TTC549 (cell line): ENCODE results near the gene RRAGA.
"Not testable (repeated sequence)": the region's sequence is repeated elsewhere in the genome, so short reads cannot be mapped to it uniquely, and the experiment has no call there.

Experiments used
- FAIRE-seq: peaks from 2 replicates; lab custom pipeline; 2012; peaks lifted over from hg19 to GRCh38; lab: Jason Lieb, UNC

RRAGA gene

GRCh38 chr9:19048966-19049916 lies at the start of gene RRAGA:
RRAGA (plus strand) TSS chr9:19049427; CDS start chr9:19049660, 233 bp downstream.
- peak; percentile 65 for FAIRE-seq

GRCh38 chr9:19000133-19000532 lies 49.1 kb upstream of the RRAGA start:
- no peak for FAIRE-seq

GRCh38 chr9:19009391-19009965 lies 39.7 kb upstream of the RRAGA start:
- FAIRE-seq: no peak

DNA sequence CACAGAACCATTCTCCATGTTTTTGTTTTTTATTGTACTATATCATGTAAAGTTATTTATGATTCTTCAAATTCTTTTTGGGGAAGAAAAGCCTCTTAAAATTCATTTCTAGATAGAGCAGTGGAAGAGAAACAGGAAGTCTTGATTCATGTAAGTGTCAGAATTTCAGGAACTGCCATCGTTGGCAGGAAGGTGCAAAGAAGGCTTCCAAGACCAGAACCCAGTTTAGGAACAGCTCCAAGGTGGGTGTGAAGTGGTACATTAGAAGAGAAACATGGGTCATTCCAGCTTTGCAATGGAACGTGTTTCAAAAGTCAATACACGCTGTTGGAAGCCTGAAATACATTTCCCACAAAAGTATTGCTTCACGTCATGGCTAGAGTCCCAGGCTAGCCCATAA lies 31.0 kb upstream of the RRAGA start:
- no peak for FAIRE-seq

DNA sequence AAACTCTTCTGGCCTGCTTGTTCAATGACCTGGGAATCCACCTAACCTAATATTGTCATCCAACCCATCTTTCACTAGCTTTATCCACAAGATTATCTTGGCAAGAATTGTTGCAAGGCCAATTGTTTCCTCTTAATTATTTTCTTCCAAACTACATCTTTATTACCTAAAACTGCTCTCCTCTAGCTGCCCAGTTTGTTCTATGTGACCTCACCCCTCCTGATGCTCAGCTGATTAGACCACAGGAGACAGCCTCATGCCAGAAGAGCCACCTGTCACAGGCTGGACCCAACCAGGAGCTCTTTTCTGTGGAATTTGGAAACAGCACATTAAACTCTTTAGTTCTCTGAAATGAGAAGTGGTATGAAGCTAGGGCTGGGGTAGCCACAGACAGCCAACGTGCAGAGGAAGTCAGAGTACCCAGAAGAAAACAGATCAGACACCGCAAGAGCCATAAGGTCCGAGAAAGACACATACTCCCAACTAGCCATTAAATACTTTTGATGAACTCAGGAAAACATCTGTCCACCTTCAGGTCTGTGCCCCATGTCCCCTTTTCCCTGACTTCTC lies 28.3 kb upstream of the RRAGA start:
- no peak for FAIRE-seq

- FAIRE-seq: not testable (repeated sequence)
Observed at GRCh38 chr9:19021649-19022048, 27.6 kb upstream of the RRAGA start.

DNA sequence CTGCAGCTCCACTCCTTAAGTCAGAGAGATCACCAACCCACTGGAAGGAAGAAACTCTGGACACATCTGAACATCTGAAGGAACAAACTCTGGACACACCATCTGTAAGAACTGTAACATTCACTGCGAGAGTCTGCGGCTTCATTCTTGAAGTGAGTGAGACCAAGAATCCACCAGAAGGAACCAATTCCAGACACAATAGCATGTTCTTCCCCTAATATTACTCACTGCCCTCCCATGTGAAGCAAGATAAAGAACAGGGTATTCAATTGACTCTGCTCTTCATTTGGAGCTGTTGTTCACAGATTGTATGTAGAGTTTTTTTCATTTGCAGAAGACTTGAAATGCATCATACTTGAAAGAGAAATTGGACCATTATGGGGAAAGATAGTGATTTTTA lies 27.0 kb upstream of the RRAGA start:
- no peak for FAIRE-seq

DNA sequence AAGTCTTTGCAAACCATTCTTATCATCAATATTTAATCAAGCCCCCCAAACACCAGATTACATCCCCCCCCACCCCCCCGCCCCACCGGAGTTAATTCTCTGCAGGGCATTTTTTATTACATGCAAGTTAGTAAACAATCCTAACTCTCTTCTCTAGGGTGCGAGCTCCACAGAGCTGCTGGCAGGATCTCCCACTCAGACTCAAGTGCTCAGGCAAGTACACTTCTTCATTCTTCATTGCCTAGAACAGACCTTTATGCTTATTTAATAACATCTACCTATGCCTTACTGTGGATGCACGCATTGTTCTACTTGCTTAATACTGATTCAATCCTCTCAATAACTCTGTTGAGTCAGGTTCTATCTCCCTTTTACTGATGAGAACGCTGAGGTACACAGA lies 26.1 kb upstream of the RRAGA start:
- no peak for FAIRE-seq

- no peak for FAIRE-seq
Observed at GRCh38 chr9:19026375-19026774, 22.9 kb upstream of the RRAGA start.

DNA sequence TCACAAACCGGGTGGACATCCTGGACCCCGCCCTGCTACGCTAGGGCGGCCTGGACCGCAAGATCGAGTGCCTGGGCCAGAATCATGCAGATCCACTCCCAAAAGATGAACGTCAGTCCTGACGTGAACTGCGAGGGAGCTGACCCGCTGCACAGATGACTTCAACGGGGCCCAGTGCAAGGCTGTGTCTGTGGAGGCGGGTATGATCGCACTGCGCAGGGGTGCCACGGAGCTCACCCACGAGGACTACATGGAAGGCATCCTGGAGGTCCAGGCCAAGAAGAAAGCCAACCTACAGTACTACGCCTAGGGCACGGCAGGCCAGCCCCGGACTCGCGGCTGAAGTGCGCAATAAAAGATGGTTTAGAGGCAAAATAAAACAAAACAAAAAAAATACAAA lies 21.4 kb upstream of the RRAGA start:
- FAIRE-seq: no peak

- FAIRE-seq: peak; percentile 80
Observed at GRCh38 chr9:19028835-19029451, 20.3 kb upstream of the RRAGA start.

DNA sequence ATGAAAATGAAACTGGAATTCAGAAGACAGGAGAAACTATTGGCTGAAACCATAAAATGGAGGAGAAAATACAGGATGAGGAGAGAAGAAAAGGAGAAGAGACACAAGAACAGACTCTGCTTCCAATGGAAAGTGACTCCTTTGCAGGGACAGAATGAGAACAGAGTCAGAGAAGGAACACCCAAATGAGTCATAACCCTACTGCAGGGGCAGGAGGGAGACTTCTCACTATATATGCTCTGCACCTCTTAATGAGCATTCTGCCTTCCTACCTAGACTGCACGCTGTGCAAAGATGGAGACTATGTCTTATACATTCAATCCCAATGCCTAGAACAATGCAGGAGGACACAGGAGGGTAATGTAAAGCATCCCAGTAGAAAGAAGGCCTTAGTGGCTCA lies 18.3 kb upstream of the RRAGA start:
- no peak for FAIRE-seq

DNA sequence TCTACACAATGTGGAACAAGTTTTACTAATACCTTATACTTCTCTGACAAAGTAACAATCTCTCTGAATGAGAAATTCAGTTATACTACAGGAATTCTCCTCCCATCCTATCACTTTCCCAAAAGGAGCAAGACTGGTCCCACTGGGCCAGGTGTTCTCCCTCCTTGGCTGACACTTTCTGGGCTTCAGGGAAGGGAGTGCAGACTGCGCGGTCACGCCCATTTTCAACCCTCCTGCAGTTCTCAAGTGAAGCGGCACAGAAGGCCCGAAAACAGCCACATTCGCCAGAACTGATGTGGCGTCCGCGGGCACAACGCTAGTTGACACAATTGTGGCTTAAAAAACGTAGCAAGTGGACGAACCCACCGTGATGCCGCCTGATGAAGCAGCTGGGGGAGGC lies 16.8 kb upstream of the RRAGA start:
- no peak for FAIRE-seq

DNA sequence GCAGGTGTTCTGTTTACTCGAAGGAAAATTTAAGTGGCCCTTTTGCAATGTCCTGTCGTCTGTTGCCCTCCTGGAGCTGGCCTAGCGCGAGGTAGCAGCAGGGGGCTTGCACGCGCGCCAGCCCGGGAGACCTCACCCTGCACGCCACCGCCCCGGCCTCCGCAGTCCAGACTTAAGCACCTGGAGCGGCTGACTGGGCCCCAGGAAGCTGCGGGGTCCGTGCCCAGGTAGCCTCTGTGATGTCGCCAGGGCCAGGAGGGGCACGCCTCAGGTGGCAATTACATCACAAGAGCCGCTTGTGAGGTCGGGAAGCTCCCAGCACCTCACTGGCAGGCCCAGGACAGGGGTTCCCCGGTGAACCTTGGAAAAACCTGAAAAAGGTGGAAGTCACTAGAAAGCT lies 16.2 kb upstream of the RRAGA start, which contains the start of gene SAXO1:
Gene SAXO1 (minus strand): TSS at position 195 of the 400 bp plus-strand sequence. CDS start 301 bp downstream, outside the sequence.
- FAIRE-seq: no peak

DNA sequence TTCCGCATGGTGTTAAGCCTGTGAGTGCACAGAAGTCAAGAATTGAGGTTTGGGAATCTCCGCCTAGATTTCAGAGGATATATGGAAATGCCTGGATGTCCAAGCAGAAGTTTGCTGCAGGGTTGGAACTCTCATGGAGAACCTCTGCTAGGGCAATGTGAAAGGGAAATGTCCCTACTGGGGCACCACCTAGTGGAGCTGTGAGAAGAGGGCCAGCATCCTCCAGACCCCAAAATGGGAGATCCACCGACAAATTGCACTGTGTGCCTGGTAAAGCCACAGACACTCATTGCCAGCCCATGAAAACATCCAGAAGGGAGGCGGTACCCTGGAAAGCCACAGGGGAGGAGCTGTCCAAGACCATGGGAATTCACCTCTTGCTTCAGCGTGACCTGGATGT lies 12.6 kb upstream of the RRAGA start:
- FAIRE-seq: no peak

- FAIRE-seq: no peak
Observed at GRCh38 chr9:19049917-19050636, 850 bp downstream of the RRAGA start.

GRCh38 chr9:19050637-19051591 lies 1.7 kb downstream of the RRAGA start:
- FAIRE-seq: no peak

- FAIRE-seq: no peak
Observed at GRCh38 chr9:19057033-19057432, 7.8 kb downstream of the RRAGA start.

DNA sequence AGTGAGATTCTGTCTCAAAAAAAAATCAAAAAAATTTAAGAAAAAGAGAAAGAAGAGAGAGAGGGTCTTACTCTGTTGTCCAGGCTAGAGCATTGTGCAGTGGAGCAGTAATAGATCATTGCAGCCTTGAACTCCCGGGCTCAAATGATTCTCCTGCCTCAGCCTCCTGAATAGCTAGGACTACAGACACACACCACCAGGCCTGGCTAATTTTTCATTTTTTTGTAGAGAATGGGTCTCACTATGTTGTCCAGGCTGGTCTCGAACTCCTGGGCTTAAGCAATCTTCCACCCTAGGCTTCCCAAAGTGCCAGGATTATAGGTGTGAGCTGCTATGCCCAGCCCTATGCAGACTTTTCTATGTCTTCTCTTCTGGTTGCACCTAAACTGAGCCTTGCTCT lies 25.0 kb downstream of the RRAGA start:
- no peak for FAIRE-seq

DNA sequence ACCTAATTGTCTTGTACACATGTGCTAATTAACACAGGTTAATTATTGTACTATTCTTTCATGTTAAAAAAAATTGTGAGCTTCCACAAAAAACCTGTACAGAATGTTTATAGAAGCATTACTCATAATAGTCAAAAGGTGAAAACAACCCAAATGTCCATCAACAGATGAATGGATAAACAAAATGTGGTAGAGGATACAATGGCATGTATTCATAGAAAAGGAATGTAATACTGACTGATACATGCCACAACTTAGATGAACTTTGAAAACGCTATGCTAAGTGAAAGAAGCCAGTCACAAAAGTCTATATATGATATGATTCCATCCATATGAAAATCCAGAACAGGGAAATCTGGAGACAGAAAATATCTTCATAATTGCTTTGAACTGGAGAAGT lies 25.6 kb downstream of the RRAGA start:
- no peak for FAIRE-seq

GRCh38 chr9:19085295-19085694 lies 36.1 kb downstream of the RRAGA start:
- FAIRE-seq: no peak
